ENCODE results near the gene STAT5B. TPM values are rescaled to one million over a fixed set of nuclear protein-coding genes. Genes with fewer than 3 reads are reported as not detected.

Gene STAT5B
- total and polyA plus RNA-seq, 2 of the 8 experiments (the other 6 are each of a cell fraction or from before 2014, with no cell fraction given), result 35.3 to 52.6 TPM

DNA sequence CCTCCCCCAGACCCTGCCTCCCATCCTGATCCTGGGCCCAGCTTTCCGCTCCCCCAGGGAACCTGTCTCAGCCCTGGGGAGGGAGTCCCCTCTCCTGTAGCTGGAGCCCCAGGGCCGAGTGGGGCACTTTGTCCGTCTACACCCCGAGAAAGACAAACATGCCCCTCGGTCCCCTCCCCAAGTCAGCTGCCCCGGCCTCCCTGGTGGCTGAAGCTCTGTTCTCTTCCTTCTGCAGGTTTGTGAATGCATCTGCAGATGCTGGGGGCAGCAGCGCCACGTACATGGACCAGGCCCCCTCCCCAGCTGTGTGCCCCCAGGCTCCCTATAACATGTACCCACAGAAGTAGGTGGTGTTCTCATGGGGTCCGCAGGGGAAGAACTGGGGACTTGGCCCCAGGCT lies 33.0 kb upstream of the STAT5B start (continued):
- TF ChIP-seq CHD2 (IDR thresholded peaks at IDR 0.05; ENCODE audit: low read length) (no peak), SP4 (IDR thresholded peaks at IDR 0.05; ENCODE audit: low read length) (no peak), RXRA (IDR thresholded peaks at IDR 0.05; ENCODE audit: insufficient read depth, low read depth, low read length) (no peak), TCF12 (IDR thresholded peaks at IDR 0.05; ENCODE audit: low read depth, low read length) (no peak), ASH2L (IDR thresholded peaks at IDR 0.05; ENCODE audit: low read length) (no peak), KDM4A (IDR thresholded peaks at IDR 0.05; ENCODE audit: low read depth, low read length, severe bottlenecking) (no peak), RBBP5 (IDR thresholded peaks at IDR 0.05; ENCODE audit: borderline replicate concordance, low read depth, low read length) (no peak), RFX5 (IDR thresholded peaks at IDR 0.05; ENCODE audit: borderline replicate concordance, low read depth, low read length) (no peak), TBP (IDR thresholded peaks at IDR 0.05; ENCODE audit: low read depth, low read length) (no peak)
- TF ChIP-seq, protein P1, sequence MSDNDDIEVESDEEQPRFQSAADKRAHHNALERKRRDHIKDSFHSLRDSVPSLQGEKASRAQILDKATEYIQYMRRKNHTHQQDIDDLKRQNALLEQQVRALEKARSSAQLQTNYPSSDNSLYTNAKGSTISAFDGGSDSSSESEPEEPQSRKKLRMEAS (IDR thresholded peaks at IDR 0.05), result no peak

All from H1 (cell line).